RWPE2 (cell line): ENCODE measurements around the gene EPB41L2.

Experiments
- ATAC-seq: fragments of 200-7000 bp; cut with Tn5 transposase; 3 replicates; pipeline ENCODE4 v1.9.1; 2021; ENCODE audit warnings: low read depth
- DNase-seq: peaks from one replicate; pipeline ENCODE4 v3.0.0-alpha.2; 2020; ENCODE audit warnings: low spot score
- H3K27ac ChIP-seq: fragments of 450-650 bp; 2 replicates; pipeline ENCODE4 v1.5.1; 2017; ENCODE audit warnings: mild to moderate bottlenecking; ENCODE audit not compliant: poor library complexity, severe bottlenecking
- H3K27me3 ChIP-seq: fragments of 250-450 bp; sonication (Bioruptor Pico); 2 replicates; pipeline ENCODE4 v1.5.1; 2021; ENCODE audit warnings: mild to moderate bottlenecking, moderate library complexity; ENCODE audit not compliant: insufficient read depth, poor library complexity, severe bottlenecking
- H3K36me3 ChIP-seq: fragments of 250-450 bp; sonication (Bioruptor Pico); 2 replicates; pipeline ENCODE4 v1.5.1; 2020; ENCODE audit warnings: low read depth, mild to moderate bottlenecking, moderate library complexity
- H3K4me1 ChIP-seq: fragments of 250-450 bp; sonication (Bioruptor Pico); 2 replicates; pipeline ENCODE4 v1.5.1; 2021; ENCODE audit warnings: mild to moderate bottlenecking, moderate library complexity; ENCODE audit not compliant: insufficient read depth, poor library complexity, severe bottlenecking
- H3K4me3 ChIP-seq: fragments of 250-450 bp; sonication (Bioruptor Pico); 2 replicates; pipeline ENCODE4 v1.5.1; 2021; ENCODE audit warnings: mild to moderate bottlenecking, moderate library complexity; ENCODE audit not compliant: severe bottlenecking
- H3K9me3 ChIP-seq: fragments of 250-450 bp; sonication (Bioruptor Pico); 2 replicates; pipeline ENCODE4 v1.5.1; 2021; ENCODE audit warnings: mild to moderate bottlenecking, moderate library complexity; ENCODE audit not compliant: severe bottlenecking
- TF ChIP-seq, protein P1 (sequence below): fragments of 450-650 bp; IDR thresholded peaks from one replicate; pipeline ENCODE4 v1.5.1; 2017; ENCODE audit warnings: mild to moderate bottlenecking, moderate library complexity; ENCODE audit not compliant: poor library complexity, severe bottlenecking

The EPB41L2 gene

DNA sequence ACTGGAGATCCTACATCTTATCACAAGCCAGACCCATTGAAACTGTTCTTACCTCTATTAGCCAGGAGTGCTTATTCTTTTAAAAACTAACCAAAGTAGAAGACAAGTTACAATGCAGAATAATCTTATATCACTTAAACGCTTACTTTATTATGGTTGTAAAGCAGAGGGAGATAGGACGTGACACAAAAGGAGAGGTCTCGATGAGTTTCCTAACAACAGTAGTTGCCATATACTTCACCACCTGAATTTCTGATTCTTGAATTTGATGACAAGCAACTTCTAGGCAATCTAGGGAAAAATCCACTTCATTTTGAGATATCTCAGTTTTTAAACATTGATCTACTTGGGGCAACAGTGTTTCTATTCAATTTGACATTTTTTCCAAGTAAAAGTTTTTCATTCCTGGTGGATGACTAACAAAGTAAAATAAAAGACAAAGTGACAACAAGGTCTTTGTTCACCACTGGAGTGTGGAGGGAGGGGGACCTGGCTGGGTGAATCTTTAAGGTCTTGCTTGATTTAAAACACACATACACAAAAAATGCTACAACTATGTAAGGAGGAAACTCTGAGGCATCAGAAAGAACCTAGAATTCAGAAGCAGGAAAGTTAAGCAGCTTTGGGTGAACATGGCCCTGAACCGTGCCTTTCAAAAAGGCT is 125.0 kb downstream of the EPB41L2 start:
- Histone ChIP-seq H3K4me1 (peaks cover 7% of the 10 kb centered on the region), H3K9me3 (no peaks in the 10 kb centered on the region), H3K27ac (no peak overlapping the region), H3K4me3 (no peak overlapping the region), H3K27me3 (no peaks in the 10 kb centered on the region), H3K36me3 (no peaks in the 10 kb centered on the region)
- DNase-seq (no peak), ATAC-seq (no peak)
- TF ChIP-seq, protein P1, sequence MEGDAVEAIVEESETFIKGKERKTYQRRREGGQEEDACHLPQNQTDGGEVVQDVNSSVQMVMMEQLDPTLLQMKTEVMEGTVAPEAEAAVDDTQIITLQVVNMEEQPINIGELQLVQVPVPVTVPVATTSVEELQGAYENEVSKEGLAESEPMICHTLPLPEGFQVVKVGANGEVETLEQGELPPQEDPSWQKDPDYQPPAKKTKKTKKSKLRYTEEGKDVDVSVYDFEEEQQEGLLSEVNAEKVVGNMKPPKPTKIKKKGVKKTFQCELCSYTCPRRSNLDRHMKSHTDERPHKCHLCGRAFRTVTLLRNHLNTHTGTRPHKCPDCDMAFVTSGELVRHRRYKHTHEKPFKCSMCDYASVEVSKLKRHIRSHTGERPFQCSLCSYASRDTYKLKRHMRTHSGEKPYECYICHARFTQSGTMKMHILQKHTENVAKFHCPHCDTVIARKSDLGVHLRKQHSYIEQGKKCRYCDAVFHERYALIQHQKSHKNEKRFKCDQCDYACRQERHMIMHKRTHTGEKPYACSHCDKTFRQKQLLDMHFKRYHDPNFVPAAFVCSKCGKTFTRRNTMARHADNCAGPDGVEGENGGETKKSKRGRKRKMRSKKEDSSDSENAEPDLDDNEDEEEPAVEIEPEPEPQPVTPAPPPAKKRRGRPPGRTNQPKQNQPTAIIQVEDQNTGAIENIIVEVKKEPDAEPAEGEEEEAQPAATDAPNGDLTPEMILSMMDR = no peak

GRCh38 chr6:130936933-130937332 is 126.1 kb downstream of the EPB41L2 start:
- no peaks in the 10 kb centered on the region for H3K36me3 ChIP-seq
- no peak overlapping the region for H3K4me3 ChIP-seq
- DNase-seq (no peak), ATAC-seq (no peak)
- TF ChIP-seq, protein P1 = no peak
- H3K4me1 ChIP-seq = peaks cover 7% of the 10 kb centered on the region
- no peaks in the 10 kb centered on the region for H3K27me3 ChIP-seq
- no peaks in the 10 kb centered on the region for H3K9me3 ChIP-seq
- H3K27ac ChIP-seq = no peak overlapping the region

- Histone ChIP-seq H3K27ac (no peak overlapping the region), H3K4me3 (no peak overlapping the region), H3K9me3 (no peaks in the 10 kb centered on the region), H3K4me1 (peaks cover 7% of the 10 kb centered on the region), H3K27me3 (no peaks in the 10 kb centered on the region), H3K36me3 (no peaks in the 10 kb centered on the region)
- TF ChIP-seq, protein P1 = no peak
- ATAC-seq = no peak
- DNase-seq = no peak
Measured at GRCh38 chr6:130935978-130936377, 127.1 kb downstream of the EPB41L2 start.

DNA sequence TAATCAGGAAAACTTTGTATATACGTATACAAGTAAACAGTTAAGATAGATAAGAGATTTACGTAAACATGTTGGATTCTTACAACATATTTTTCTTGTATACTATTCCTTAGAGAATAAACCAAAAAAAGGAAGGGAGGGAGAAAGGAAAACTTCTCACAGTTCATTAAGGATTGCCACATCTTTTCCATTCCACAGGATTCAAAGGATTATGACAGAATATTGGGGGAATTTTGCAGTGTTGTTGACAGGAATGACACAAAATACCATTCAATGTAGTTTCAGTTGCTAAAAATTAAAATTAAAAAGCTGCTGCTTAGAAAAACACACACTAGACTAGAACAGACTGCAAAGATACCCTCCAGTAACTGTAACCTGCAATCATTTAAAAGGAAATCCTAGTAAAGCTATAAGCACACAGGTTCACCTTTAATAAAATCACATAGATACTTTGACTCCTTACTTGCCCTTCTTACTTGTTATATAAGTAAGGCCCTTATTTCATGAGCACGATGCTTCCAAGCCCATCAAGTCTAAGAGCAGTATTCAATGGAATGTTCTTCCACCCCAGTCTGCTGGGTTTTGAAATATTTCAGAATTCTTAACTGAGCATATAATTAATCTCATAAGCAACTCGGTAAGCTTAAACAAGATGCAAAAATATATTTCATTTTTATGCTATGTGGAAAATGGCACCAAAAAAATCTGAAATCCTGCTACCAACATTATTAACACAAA is 128.0 kb downstream of the EPB41L2 start:
- ATAC-seq = no peak
- no peaks in the 10 kb centered on the region for H3K9me3 ChIP-seq
- no peak overlapping the region for H3K4me3 ChIP-seq
- DNase-seq = no peak
- no peaks in the 10 kb centered on the region for H3K36me3 ChIP-seq
- no peaks in the 10 kb centered on the region for H3K27me3 ChIP-seq
- H3K4me1 ChIP-seq = peaks cover 7% of the 10 kb centered on the region
- TF ChIP-seq, protein P1 = no peak
- H3K27ac ChIP-seq = no peak overlapping the region

DNA sequence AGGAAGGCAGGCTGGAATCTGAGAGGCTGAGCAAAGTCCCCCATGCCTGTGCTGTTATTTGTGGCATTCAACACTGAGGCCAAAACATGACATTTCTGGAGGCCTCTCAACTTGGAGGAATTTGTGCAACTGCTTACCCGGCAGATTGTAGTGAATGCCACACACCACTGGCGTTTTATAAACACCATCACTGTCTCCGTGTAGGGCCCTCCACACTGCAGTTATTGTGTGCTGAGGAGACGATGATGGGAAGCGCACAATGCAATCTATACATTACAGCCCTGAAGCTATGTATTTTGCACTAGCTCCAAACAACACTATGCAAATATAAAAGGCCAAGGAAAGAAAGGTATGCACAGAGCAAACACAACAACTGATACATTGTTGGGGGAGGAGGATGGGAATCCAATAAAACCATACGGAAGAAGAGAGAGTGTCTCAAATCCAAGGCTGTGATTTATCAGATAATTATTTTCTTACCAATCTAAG is 129.3 kb downstream of the EPB41L2 start:
- Histone ChIP-seq H3K36me3 (no peaks in the 10 kb centered on the region), H3K27ac (no peak overlapping the region), H3K4me3 (no peak overlapping the region), H3K9me3 (no peaks in the 10 kb centered on the region), H3K27me3 (no peaks in the 10 kb centered on the region), H3K4me1 (peaks cover 7% of the 10 kb centered on the region)
- DNase-seq (no peak), ATAC-seq (peak; percentile 40; the same call in 2 of the 3 replicates)
- TF ChIP-seq, protein P1 = no peak
